ENCODE data around the gene PSMD1. TPM values are rescaled to one million over a fixed set of nuclear protein-coding genes. Genes with fewer than 3 reads are reported as not detected.
"Not testable (repeated sequence)": the region's sequence is repeated elsewhere in the genome, so short reads cannot be mapped to it uniquely, and the experiment has no call there.

The PSMD1 gene
- total RNA-seq, 4 donors from 2014 or later, result 47.3 to 55.2 (median 52.3) TPM

GRCh38 chr2:231015926-231016325 is 40.7 kb upstream of the PSMD1 start:
- Histone ChIP-seq H3K4me3 (no peak overlapping the region), H3K27me3 (peaks cover 0 to 20% (median 0%) of the 10 kb centered on the region in 4 donors), H3K4me1 (no peaks in the 10 kb centered on the region), H3K9me3 (no peaks in the 10 kb centered on the region), H3K27ac (replicated peaks in 1 of 4) (no peak overlapping the region), H3K36me3 (no peaks in the 10 kb centered on the region)
- intact Hi-C loops (cut with DNase I), result no loop called here
- no peak for TF ChIP-seq EP300 (IDR thresholded peaks at IDR 0.05)
- no peak for TF ChIP-seq CTCF (IDR thresholded peaks at IDR 0.05)
- 61% methylated on average over 2 of the region's 3 CpGs for WGBS
- no peak for DNase-seq (ENCODE audit: extremely low spot score)

- Histone ChIP-seq H3K4me3 (no peak overlapping the region), H3K27me3 (peaks cover 0 to 15% (median 0%) of the 10 kb centered on the region in 4 donors), H3K4me1 (no peaks in the 10 kb centered on the region), H3K36me3 (no peaks in the 10 kb centered on the region), H3K9me3 (no peaks in the 10 kb centered on the region), H3K27ac (replicated peaks in 1 of 4) (no peak overlapping the region)
- no peak for DNase-seq (ENCODE audit: extremely low spot score)
- TF ChIP-seq POLR2A (IDR thresholded peaks at IDR 0.05; ENCODE audit: low read depth), result no peak
- no peak for TF ChIP-seq EP300 (IDR thresholded peaks at IDR 0.05)
- TF ChIP-seq CTCF (IDR thresholded peaks at IDR 0.05), result no peak
- TF ChIP-seq POLR2AphosphoS5 (IDR thresholded peaks at IDR 0.05), result no peak
- intact Hi-C loops (cut with DNase I), result no loop called here
- WGBS, result 79% methylated on average over 6 of the region's 6 CpGs
These were observed 40.0 kb upstream of the PSMD1 start for GRCh38 chr2:231016566-231017230.

- no peak overlapping the region for H3K27ac ChIP-seq (replicated peaks in 1 of 4)
- TF ChIP-seq POLR2A (IDR thresholded peaks at IDR 0.05; ENCODE audit: low read depth), result no peak
- no peak for TF ChIP-seq CTCF (IDR thresholded peaks at IDR 0.05)
- TF ChIP-seq EP300 (IDR thresholded peaks at IDR 0.05), result no peak
- no peak for TF ChIP-seq POLR2AphosphoS5 (IDR thresholded peaks at IDR 0.05)
- intact Hi-C loops (cut with DNase I), result no loop called here
- H3K36me3 ChIP-seq, result no peaks in the 10 kb centered on the region
- no peak overlapping the region for H3K4me3 ChIP-seq
- no peaks in the 10 kb centered on the region for H3K9me3 ChIP-seq
- WGBS, result 24% methylated on average over 3 of the region's 4 CpGs
- H3K4me1 ChIP-seq, result no peaks in the 10 kb centered on the region
- H3K27me3 ChIP-seq, result peaks cover 0 to 10% (median 0%) of the 10 kb centered on the region in 4 donors
- DNase-seq (ENCODE audit: extremely low spot score), result no peak
These were observed 39.5 kb upstream of the PSMD1 start for GRCh38 chr2:231017231-231017598.

GRCh38 chr2:231018184-231018583 is 38.5 kb upstream of the PSMD1 start:
- intact Hi-C loops (cut with DNase I), result no loop called here
- WGBS, result 95% methylated on average over 3 of the region's 3 CpGs

GRCh38 chr2:231025059-231025458 is 31.6 kb upstream of the PSMD1 start:
- H3K9me3 ChIP-seq; H3K27ac ChIP-seq (replicated peaks in 1 of 4); H3K36me3 ChIP-seq; intact Hi-C loops (cut with DNase I); DNase-seq (ENCODE audit: extremely low spot score); H3K4me1 ChIP-seq; H3K4me3 ChIP-seq: not testable (repeated sequence)
- peaks cover 0 to 18% (median 0%) of the 10 kb centered on the region in 4 donors for H3K27me3 ChIP-seq
- WGBS, result 91% methylated on average over 3 of the region's 3 CpGs

More at GRCh38 chr2:231018184-231018583, 38.5 kb upstream of the PSMD1 start:
- Histone ChIP-seq H3K9me3 (no peaks in the 10 kb centered on the region), H3K4me3 (no peak overlapping the region), H3K36me3 (no peaks in the 10 kb centered on the region), H3K27me3 (peaks cover 0 to 10% (median 0%) of the 10 kb centered on the region in 4 donors), H3K27ac (replicated peaks in 1 of 4) (no peak overlapping the region), H3K4me1 (no peaks in the 10 kb centered on the region)
- TF ChIP-seq EP300 (IDR thresholded peaks at IDR 0.05) (no peak), CTCF (IDR thresholded peaks at IDR 0.05) (no peak)
- DNase-seq (ENCODE audit: extremely low spot score), result no peak

All from esophagus muscularis mucosa (tissue), 4 donors.